Osteocyte (in vitro differentiated cells): ENCODE measurements around the gene B4GALT5. TPM values are rescaled to one million over a fixed set of nuclear protein-coding genes. Genes with fewer than 3 reads are reported as not detected.
"Not testable (repeated sequence)": the region's sequence is repeated elsewhere in the genome, so short reads cannot be mapped to it uniquely, and the experiment has no call there.

Source experiments
- DNase-seq: peaks from one replicate; pipeline ENCODE4 v3.0.0; 2021; ENCODE audit warnings: mixed read lengths; ENCODE audit not compliant: unreplicated experiment; ENCODE audit errors: extremely low spot score
- H3K27ac Mint-ChIP-seq: one replicate; pipeline ENCODE4 v1.8.0; 2021; ENCODE audit warnings: mild to moderate bottlenecking, mixed read lengths; ENCODE audit not compliant: unreplicated experiment
- H3K27me3 Mint-ChIP-seq: one replicate; pipeline ENCODE4 v1.8.0; 2021; ENCODE audit warnings: mixed read lengths; ENCODE audit not compliant: unreplicated experiment
- H3K36me3 Mint-ChIP-seq: one replicate; pipeline ENCODE4 v1.8.0; 2021; ENCODE audit warnings: mixed read lengths; ENCODE audit not compliant: unreplicated experiment
- H3K4me1 Mint-ChIP-seq: one replicate; pipeline ENCODE4 v1.8.0; 2021; ENCODE audit warnings: mixed read lengths; ENCODE audit not compliant: unreplicated experiment
- H3K4me3 Mint-ChIP-seq: one replicate; pipeline ENCODE4 v1.8.0; 2021; ENCODE audit warnings: mild to moderate bottlenecking, moderate library complexity, mixed read lengths; ENCODE audit not compliant: unreplicated experiment
- H3K9me3 Mint-ChIP-seq: one replicate; pipeline ENCODE4 v1.8.0; 2021; ENCODE audit warnings: mixed read lengths; ENCODE audit not compliant: unreplicated experiment
- total RNA-seq: library from RNA; stranded (reverse); gene quantifications from 2 replicates; pipeline ENCODE4 v1.2.1, GENCODE V29; 2021
- TF ChIP-seq, protein P1 (sequence below): fragments of 200-600 bp; sonication (generic); IDR thresholded peaks from 2 replicates; pipeline ENCODE4 v1.5.0; 2021; ENCODE audit warnings: antibody characterized with exemption, mild to moderate bottlenecking, moderate library complexity

The B4GALT5 gene
- total RNA-seq, 1 donor from 2014 or later = 45.4 TPM

DNA sequence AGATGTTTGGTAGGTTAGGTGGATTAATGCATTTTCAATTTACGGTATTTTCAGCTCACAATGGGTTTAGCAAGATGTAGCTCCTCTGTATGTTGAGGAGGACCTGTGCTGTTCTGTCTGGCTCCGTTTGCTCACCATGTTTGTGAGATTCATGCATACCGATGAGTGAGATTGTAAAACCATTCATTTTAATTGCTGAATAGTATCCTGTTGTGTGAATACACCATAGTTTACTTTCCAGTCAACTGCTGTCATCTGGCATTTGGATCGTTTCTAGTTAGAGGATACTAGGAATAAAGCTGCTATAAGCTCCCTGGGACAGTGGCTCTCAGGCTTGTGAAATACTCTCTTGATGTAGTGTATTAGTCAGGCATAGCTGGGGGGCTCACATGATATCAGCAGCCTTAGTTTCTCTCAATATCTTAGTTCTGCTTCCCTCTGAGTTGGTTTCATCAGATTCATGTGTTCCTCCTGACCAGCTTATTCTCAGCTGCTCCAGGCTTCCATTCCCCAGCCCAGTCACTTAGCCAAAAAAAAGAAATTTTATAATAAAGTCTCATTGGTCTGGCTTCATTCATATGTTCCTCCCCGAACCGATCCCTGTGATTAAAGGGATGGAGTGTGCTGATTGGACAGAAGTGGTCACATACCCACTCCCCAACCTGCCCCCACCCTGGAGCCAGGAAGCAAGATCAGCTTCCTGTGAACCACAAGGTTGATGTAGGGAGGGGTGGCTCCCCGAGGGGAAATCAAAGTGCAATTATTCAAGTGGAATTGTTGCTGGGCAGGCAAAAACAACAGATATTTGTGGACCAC lies 10.9 kb upstream of the B4GALT5 start:
- TF ChIP-seq, protein P1, sequence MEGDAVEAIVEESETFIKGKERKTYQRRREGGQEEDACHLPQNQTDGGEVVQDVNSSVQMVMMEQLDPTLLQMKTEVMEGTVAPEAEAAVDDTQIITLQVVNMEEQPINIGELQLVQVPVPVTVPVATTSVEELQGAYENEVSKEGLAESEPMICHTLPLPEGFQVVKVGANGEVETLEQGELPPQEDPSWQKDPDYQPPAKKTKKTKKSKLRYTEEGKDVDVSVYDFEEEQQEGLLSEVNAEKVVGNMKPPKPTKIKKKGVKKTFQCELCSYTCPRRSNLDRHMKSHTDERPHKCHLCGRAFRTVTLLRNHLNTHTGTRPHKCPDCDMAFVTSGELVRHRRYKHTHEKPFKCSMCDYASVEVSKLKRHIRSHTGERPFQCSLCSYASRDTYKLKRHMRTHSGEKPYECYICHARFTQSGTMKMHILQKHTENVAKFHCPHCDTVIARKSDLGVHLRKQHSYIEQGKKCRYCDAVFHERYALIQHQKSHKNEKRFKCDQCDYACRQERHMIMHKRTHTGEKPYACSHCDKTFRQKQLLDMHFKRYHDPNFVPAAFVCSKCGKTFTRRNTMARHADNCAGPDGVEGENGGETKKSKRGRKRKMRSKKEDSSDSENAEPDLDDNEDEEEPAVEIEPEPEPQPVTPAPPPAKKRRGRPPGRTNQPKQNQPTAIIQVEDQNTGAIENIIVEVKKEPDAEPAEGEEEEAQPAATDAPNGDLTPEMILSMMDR = no peak
- no peaks in the 10 kb centered on the region for H3K36me3 Mint-ChIP-seq
- peak overlapping the region; percentile 48 for H3K27ac Mint-ChIP-seq
- no peaks in the 10 kb centered on the region for H3K27me3 Mint-ChIP-seq
- no peak for DNase-seq
- peaks cover 8% of the 10 kb centered on the region for H3K4me1 Mint-ChIP-seq
- no peak overlapping the region for H3K4me3 Mint-ChIP-seq
- no peaks in the 10 kb centered on the region for H3K9me3 Mint-ChIP-seq

DNA sequence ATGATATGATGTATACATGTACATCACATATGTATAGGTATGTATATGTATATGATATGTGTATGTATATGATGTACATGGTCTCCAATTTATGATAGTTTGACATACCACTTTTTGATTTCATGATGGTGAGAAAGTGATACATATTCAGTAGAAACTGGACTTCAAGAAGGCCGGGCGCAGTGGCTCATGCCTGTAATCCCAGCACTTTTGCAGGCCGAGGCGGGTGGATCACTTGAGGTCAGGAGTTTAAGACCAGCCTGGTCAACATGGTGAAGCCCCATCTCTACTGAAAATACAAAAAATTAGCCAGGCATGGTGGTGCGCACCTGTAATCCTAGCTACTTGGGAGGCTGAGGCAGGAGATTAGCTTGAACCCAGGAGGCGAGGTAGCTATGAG lies 10.1 kb upstream of the B4GALT5 start:
- H3K36me3 Mint-ChIP-seq, H3K9me3 Mint-ChIP-seq, H3K4me3 Mint-ChIP-seq, DNase-seq, H3K27me3 Mint-ChIP-seq, H3K27ac Mint-ChIP-seq, H3K4me1 Mint-ChIP-seq: not testable (repeated sequence)

DNA sequence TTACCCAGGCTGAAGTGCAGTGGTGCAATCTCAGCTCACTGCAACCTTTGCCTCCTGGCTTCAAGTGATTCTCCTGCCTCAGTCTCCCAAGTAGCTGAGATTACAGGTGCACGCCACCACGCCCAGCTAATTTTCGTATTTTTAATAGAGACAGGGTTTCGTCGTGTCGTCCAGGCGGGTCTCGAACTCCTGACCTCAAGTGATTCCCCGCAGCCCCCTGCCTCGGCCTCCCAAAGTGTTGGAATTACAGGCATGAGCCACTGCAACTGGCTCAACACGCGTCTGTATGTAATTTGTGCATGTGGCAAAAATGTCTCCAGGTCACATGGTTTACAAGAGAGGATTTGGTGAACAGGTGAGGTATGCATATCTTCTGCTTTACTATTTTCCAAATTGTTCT lies 7.6 kb upstream of the B4GALT5 start:
- not testable (repeated sequence) for H3K27ac Mint-ChIP-seq, H3K4me1 Mint-ChIP-seq, H3K27me3 Mint-ChIP-seq, H3K4me3 Mint-ChIP-seq, H3K36me3 Mint-ChIP-seq, DNase-seq, H3K9me3 Mint-ChIP-seq

DNA sequence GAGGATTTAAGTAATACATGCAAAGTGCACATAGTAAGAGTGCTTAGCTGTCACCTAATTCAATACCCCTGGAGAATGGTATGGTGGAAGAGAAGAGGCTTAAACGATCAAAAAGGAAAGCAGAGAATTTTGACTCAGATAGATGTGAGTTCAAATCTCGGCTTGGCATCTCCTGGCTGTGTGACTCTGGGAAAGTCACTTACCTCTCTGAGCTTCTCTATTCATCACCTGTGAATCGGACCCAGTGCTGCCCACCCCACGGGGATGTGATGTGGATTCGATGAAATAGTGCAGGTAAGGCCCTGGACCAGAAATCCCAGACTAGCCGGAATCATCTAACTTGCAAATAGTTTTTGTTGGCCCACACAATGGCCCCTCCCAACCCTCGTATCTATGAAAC lies 1.8 kb upstream of the B4GALT5 start:
- no peak for DNase-seq
- Mint-ChIP-seq H3K27ac (no peak overlapping the region), H3K27me3 (no peaks in the 10 kb centered on the region), H3K36me3 (no peaks in the 10 kb centered on the region), H3K4me3 (no peak overlapping the region), H3K4me1 (peaks cover 25% of the 10 kb centered on the region), H3K9me3 (no peaks in the 10 kb centered on the region)
- TF ChIP-seq, protein P1 = no peak

DNA sequence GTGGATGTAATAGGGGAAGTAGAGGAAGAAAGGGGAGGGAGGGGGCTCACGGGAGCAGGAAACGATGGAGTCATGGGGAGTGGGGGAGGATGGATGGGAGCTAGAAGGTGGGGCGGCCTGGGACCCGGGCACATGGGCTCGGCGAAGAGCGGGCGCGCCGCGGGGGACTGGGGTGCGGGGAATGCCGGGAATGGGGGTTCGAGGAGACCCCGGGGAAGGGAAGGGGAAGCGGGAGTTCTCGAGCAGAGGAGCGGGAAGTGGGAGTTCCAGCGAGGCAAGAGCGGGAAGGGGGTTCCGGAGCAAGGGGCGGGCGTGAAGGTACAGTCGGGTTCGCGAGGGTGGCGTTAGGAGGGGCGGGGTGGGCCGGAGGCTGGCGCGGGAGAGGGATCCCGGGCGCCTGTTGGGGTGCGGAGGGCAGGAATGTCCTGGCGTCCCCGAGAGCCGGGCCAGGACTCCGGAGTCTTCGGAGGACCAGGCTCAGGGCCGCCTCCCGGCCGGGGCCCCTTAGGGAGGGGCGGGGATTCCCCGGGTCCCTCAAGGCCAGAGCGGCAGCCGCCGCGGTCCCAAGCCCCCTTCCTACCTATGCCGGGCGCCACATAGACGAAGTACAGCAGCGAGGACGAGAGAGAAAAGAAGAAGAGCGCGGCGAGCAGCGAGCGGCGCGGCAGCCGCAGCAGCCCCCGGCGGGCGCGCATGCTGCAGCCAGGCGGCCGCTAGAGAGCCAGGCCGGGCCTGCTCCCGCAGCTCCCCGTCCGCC lies 504 bp downstream of the B4GALT5 start:
- DNase-seq = no peak
- no peaks in the 10 kb centered on the region for H3K27me3 Mint-ChIP-seq
- peak overlapping the region; percentile 85 for H3K27ac Mint-ChIP-seq
- H3K4me1 Mint-ChIP-seq = peaks cover 37% of the 10 kb centered on the region
- TF ChIP-seq, protein P1 = no peak
- no peaks in the 10 kb centered on the region for H3K9me3 Mint-ChIP-seq
- H3K36me3 Mint-ChIP-seq = no peaks in the 10 kb centered on the region
- H3K4me3 Mint-ChIP-seq = peak overlapping the region; percentile 88

DNA sequence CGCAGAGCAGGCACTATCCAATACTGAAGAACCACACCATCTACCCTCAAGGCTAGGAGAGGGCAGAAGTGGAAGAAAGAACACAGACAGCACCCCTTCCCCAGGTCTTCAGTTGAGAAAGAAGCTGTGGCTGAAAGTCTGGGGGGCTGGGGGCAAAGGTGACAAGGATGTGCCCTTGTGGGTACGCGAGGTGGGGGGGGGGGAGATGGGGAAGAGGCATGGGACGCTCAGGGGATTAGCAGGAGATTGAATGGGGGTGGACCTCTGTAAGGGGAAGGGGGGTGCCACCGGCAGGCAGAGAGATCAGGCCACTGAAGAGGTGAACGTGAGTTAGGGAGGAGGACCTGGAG lies 1.1 kb downstream of the B4GALT5 start:
- DNase-seq = no peak
- H3K36me3 Mint-ChIP-seq = no peaks in the 10 kb centered on the region
- no peaks in the 10 kb centered on the region for H3K9me3 Mint-ChIP-seq
- no peaks in the 10 kb centered on the region for H3K27me3 Mint-ChIP-seq
- peak overlapping the region; percentile 88 for H3K4me3 Mint-ChIP-seq
- peaks cover 37% of the 10 kb centered on the region for H3K4me1 Mint-ChIP-seq
- TF ChIP-seq, protein P1 = no peak
- peak overlapping the region; percentile 85 for H3K27ac Mint-ChIP-seq
